Activated CD4-positive, alpha-beta T cell treated with anti-CD3 and anti-CD28 coated beads for 24 hours (primary cell): ENCODE data around the gene TTC28.

ENCODE experiments used
- DNase-seq, 2 donors: peaks; one replicate each; pipeline ENCODE4 v3.0.0-alpha.2; 2020; ENCODE audit warnings: low read depth in 2 of 2

The TTC28 gene

DNA sequence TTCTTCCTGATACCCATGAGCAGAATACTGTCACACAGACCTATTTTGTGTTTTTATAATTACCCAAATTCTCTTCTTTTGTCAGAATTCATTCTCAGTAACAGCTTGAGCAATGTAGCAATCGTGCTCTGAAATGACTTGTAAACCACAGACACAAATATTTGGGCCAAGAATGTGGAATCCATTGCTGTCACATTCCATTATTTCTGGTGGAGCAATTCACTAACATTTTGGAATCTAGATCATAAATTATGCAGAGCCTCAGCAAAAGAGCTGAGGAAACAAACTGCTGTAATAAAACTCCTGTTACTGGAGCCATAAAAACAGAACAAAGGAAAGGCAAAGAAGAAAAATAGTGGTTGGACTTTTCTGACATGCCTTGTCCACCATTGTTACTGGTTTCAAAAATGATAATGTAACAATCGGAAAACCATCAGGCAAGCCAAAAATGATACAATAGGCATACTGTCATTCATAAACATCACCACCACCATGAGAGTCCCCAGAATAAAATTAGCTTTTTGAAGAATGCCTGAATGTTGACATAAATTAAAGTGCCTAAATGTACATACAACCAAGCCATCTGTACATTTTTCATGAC, 537.2 kb downstream of the TTC28 start:
- no peak for DNase-seq

DNA sequence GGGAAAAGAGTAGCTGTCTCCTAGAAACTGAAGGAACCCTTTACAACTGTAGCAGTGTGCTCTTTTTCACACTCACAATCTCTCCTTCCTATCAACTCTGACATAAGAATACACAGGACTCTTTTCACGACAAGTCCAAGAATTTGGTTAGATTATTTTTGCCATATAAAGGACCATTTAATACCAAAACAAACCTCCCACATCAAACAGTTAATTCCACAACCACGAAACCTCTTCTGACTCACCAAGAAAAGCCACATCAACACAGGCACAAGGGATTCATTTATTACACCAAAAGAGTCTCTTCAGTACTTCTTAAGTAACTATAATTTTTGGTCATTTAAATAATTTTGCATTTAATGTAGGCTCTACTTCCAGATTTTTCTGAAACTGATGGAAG, 538.0 kb downstream of the TTC28 start:
- DNase-seq = no peak

DNA sequence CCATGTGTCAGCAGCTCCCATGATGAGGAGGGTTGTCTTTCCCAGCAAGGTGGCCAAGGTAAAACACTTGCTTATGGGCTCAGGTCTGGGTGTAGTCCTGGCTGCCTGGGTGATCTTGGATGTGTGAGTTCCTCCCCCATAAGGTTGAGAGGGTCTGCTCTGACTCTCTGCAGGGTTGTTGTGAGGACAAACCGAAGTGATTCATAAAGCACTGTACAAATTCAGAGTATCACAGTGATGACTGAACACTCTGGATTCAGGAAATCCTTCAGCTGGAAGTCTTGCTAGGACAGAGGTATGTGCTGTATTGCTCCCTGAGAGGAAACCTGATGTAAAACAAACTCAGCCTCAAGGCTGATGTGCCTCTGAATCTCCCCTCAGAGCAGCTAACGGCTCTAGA, 539.7 kb downstream of the TTC28 start:
- DNase-seq = no peak

DNA sequence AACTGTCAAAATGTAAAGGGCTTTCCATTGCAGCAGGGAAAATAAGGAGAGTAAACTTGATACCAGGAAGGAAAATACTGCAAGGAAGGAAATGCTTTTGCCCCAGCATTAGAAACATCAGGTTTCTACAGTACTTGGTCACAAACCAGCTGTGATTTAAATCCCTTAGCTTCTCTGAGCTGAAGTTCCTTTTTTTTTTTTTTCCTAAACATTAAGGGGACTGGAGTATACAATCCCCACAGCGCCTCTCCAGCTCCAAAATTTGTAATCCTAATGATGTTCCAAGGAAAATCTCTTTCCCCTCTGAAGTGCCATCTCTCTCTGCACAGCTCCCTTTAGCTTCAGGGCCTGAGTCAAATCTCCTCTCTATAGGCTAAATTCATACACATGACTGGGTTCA, 540.1 kb downstream of the TTC28 start:
- no peak for DNase-seq

DNA sequence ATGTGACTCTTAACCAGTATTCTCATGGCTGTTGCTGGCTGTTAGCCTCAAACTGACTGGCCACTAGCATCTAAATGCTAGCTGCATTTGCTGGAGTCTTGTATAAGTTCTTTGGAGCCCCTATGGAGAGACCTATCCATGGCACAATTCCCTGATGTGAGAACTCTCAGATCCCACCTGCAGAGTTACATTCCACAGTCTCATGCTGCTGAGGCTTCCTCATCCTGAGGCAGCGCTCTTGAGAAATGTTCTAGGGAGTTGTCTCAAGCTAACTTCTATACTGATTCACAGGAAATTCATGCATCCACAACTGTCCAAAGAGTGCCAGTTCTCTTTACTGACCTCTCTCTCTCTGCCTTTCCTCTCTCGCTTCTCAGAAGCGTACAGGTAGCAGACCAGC, 542.6 kb downstream of the TTC28 start:
- DNase-seq = no peak

DNA sequence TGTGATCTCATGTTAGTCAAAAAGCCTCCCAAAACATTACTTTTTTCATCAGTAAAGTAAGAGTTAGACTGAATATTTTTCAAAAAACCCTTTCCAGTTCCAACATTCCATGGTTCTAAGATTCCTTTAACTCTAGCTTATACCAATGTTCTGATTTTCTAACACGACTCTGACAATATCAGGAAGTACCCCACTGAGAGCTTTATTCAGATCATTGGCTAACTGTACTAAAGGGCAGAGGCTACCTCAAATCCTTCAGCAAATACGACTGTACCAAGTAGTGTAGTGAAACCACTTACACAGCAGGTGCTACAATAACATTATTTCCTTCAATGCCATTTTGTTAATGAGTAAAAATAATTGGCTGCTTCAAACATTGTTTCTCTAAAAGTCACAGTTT, 547.2 kb downstream of the TTC28 start:
- DNase-seq = no peak

- no peak for DNase-seq
Observed at GRCh38 chr22:28129319-28129962, 550.2 kb downstream of the TTC28 start.

- DNase-seq = no peak
Observed at GRCh38 chr22:28128827-28129226, 550.8 kb downstream of the TTC28 start.

GRCh38 chr22:28125799-28126198, 553.8 kb downstream of the TTC28 start:
- DNase-seq = no peak

DNA sequence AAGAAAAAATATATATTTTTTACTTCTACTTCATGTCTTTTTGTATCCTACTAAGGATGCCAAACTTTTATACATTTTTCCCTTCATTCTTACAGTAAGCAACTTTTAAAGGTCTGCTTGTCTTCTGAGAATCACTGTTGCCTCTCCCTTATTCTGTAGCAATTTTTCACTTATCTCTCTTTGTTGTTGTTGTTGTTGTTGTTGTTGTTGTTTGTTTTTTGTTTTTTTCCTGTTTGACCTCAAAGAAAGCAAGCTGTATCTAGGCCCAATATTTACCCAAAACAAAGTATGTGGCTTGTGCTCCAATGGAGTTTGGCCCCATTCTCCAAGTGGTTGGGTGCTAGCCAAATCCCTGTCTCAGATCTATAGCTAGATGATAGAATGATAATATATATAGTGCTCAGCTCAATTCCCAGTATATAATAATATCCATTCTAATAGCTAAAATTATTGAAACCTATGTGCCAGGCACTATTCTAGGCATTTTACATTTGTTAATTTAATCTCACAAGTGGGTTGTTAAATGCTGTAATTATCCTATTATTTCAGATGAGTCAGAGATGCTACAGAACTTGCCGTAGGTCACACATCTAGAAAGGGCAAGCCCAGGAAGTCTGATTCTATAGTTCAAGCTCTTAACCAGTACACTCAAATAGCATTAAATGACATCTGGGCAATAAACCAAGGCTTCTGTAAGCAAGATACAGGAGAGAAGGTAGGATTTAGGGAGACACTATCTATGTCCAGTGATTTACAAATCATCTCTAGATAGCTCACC, 555.5 kb downstream of the TTC28 start:
- DNase-seq = no peak

DNA sequence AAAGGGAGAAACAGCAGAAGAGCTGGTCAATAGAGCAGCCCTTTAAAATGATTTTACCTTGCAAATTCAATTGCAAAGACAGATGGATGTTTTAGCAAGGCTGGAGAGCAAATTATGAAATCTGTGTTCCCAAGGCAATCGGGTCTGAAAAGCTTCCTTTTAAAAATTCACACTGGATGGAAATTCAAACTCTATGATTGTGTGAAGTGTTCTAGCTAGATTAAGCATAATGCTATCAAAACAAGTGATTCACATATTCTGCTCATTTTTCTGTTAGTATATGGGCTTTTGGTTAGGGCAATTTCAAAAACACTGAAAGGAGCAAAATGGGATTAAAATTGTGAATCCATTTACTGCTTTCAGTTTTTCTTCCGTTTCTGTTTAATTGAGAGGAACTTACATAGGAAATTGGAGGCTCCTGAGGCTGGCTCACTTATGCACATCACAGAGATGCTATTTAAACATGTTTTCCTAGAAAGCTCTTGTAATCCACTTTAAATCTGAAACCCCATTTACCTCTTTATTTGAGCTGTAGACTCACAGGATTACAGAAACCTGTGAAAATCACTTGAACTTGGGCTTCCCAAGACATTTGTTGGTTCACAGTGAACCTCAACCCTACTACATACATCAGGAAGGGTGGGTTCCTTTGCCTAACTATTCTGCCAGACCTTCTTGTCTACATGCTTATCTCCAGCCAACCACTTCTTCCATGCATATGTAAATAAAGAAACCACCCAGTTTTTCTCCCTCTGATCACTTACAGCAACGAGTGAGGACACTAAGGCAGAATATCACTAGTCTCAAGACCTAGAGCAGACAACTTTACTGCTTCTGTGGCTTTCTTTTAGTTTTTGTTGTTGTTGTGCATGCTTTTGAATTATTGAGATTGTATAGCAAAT, 558.7 kb downstream of the TTC28 start:
- no peak for DNase-seq

GRCh38 chr22:28118957-28119631, 560.5 kb downstream of the TTC28 start:
- DNase-seq = no peak

GRCh38 chr22:28116219-28116673, 563.4 kb downstream of the TTC28 start:
- DNase-seq = no peak

DNA sequence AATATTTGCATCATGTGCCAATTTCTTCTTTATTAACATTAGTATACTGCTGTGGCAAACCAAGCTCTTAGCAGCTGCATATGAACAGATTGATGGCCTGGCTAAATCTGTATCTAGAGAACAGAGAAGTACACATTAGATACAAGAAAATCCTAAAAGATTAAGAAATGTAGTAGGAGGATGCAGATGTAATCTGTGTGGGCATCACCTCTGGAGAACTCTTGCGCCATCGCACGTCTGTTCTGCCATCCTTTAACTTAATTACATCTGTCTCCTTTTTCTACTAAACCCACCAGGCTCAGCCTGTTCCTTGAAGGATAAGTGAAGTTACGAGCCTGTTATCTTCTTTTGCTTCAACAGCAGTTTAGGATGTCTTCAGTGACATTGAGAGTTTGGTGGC, 564.2 kb downstream of the TTC28 start:
- DNase-seq = no peak

- DNase-seq = no peak
Observed at GRCh38 chr22:28112548-28113043, 567.0 kb downstream of the TTC28 start.

DNA sequence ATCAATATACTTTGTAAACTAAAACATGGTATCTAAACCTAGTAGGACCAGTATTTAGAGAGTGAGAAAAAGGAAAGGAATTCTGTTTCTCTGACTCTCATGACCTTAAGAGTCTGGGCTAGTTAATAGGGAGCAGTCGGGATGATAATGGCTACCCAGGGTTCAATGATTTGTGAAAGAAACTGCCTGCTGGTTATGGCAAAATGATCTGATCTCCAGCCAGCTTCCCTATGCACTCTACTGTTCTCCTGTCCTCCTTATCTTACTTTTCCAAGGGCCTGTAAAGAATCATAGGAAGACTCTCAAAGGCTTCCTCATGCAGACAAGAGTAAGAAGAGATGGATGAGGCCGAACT, 567.5 kb downstream of the TTC28 start:
- no peak for DNase-seq

- DNase-seq = no peak
Observed at GRCh38 chr22:28111501-28112189, 568.0 kb downstream of the TTC28 start.

- DNase-seq = no peak
Observed at GRCh38 chr22:28108851-28109250, 570.8 kb downstream of the TTC28 start.

- DNase-seq = no peak
Observed at GRCh38 chr22:28106617-28107016, 573.0 kb downstream of the TTC28 start.

DNA sequence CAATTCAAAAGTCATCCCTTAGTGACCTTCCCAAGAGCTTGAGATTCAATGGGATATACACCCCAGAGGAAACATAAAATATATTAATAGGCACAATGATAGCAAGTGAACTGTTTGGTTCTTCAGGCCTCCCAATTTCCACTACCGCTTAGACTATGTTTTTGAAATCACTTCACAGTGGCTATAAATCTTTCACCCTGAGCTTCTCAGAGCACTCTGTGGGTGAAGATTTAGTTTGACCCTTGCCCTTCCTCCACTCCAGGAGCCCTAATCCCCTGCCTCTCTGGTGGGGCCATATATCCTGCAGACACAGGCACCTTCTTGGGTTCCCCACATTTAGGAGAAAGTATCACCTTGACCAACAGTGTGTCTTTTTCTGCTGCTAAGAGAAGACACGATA, 573.7 kb downstream of the TTC28 start:
- DNase-seq = no peak

DNA sequence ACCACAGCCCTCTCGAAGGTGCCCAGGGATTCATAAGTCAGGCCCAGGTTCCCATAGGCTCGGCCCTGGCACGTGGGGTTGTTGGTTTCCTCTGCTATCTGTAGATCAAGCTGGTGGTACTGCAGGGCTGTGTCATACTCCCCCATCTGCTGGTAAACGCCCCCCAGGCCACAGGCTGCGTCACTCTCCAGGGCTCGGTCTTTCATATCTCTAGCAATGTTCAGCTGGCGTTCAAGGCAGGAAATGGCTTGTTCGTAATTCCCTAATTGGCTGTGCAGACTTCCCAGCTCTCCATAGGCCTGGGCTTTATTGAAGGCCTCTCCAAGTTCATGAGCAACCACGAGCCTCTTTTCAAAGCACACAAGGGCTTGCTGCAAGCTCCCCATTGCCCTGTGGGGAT, 574.2 kb downstream of the TTC28 start:
- DNase-seq = no peak
